Cardiac muscle cell (in vitro differentiated cells and primary cell): ENCODE measurements around the gene PHF21B. TPM values are rescaled to one million over a fixed set of nuclear protein-coding genes. Genes with fewer than 3 reads are reported as not detected.

ENCODE experiments used
- DNase-seq, 2 donors: peaks; one replicate each; pipeline versions ENCODE4 v3.0.0 to v3.0.0-alpha.2; 2010 to 2017; ENCODE audit warnings: low read depth in 1 of 2, low spot score in 1 of 2
- H3K27ac ChIP-seq: fragments of 200-600 bp; sonication (generic); 2 replicates; pipeline ENCODE4 v1.5.1; 2016
- H3K27me3 ChIP-seq: fragments of 200-600 bp; sonication (generic); 2 replicates; pipeline ENCODE4 v1.6.0; 2016; ENCODE audit warnings: control low read depth
- H3K36me3 ChIP-seq: fragments of 200-600 bp; sonication (generic); 2 replicates; pipeline ENCODE4 v1.5.1; 2016; ENCODE audit warnings: control low read depth
- H3K4me1 ChIP-seq: fragments of 200-600 bp; sonication (generic); 2 replicates; pipeline ENCODE4 v1.8.1; 2017; ENCODE audit warnings: low read depth, mild to moderate bottlenecking, mixed run types
- H3K4me3 ChIP-seq: fragments of 200-600 bp; sonication (generic); 2 replicates; pipeline ENCODE4 v1.5.1; 2016; ENCODE audit warnings: mild to moderate bottlenecking
- H3K9me3 ChIP-seq: fragments of 200-600 bp; sonication (generic); 2 replicates; pipeline ENCODE4 v1.5.1; 2017; ENCODE audit warnings: low read depth, mild to moderate bottlenecking, control low read depth
- CTCF ChIP-seq: IDR thresholded peaks from 2 replicates; pipeline ENCODE4 v1.5.1; 2012; ENCODE audit warnings: low read depth, mild to moderate bottlenecking, low read length
- polyA plus RNA-seq: library from polyadenylated mRNA; unstranded; fragments of >200 nt; fragmentation: Nextera tagmentation; extraction: Ambion mirVana; gene quantifications from 2 replicates; pipeline ENCODE4 v1.2.1, GENCODE V29; 2016
- total RNA-seq: library from RNA; depleted of rRNA; stranded (reverse); fragments of >200 nt; gene quantifications from 2 replicates; pipeline ENCODE4 v1.2.3, GENCODE V29; 2016

Gene PHF21B
- total and polyA plus RNA-seq, 2 experiments from 2014 or later = 3.0 to 7.2 TPM

- H3K9me3 ChIP-seq = no peaks in the 10 kb centered on the region
- H3K27ac ChIP-seq = peak overlapping the region; percentile 91
- H3K27me3 ChIP-seq = no peaks in the 10 kb centered on the region
- H3K36me3 ChIP-seq = no peaks in the 10 kb centered on the region
- peaks cover 16% of the 10 kb centered on the region for H3K4me1 ChIP-seq
- no peak for TF ChIP-seq CTCF
- peak; percentile 33 to 94 for DNase-seq
- peak overlapping the region; percentile 66 for H3K4me3 ChIP-seq
Observed at GRCh38 chr22:45007391-45008185, 2.2 kb downstream of the PHF21B start.

- peak in 1 of 2 donors; percentile 89 for DNase-seq
- Histone ChIP-seq H3K27ac (peak overlapping the region; percentile 91), H3K9me3 (no peaks in the 10 kb centered on the region), H3K27me3 (no peaks in the 10 kb centered on the region), H3K4me1 (peaks cover 16% of the 10 kb centered on the region), H3K4me3 (peak overlapping the region; percentile 66), H3K36me3 (no peaks in the 10 kb centered on the region)
- no peak for TF ChIP-seq CTCF
Observed at GRCh38 chr22:45006964-45007390, 2.8 kb downstream of the PHF21B start.

- Histone ChIP-seq H3K4me3 (peak overlapping the region; percentile 66), H3K4me1 (peaks cover 16% of the 10 kb centered on the region), H3K27ac (peak overlapping the region; percentile 91), H3K27me3 (no peaks in the 10 kb centered on the region), H3K9me3 (no peaks in the 10 kb centered on the region), H3K36me3 (no peaks in the 10 kb centered on the region)
- peak; percentile 2 to 59 for DNase-seq
- TF ChIP-seq CTCF = no peak
Observed at GRCh38 chr22:45006111-45006963, 3.5 kb downstream of the PHF21B start.

- TF ChIP-seq CTCF = no peak
- H3K36me3 ChIP-seq = no peaks in the 10 kb centered on the region
Observed at GRCh38 chr22:45001653-45002052, 8.2 kb downstream of the PHF21B start.

GRCh38 chr22:45000330-45000729 lies 9.5 kb downstream of the PHF21B start:
- no peak for DNase-seq
- H3K9me3 ChIP-seq = no peaks in the 10 kb centered on the region
- H3K4me1 ChIP-seq = peaks cover 15% of the 10 kb centered on the region
- TF ChIP-seq CTCF = no peak
- no peak overlapping the region for H3K4me3 ChIP-seq
- no peak overlapping the region for H3K27ac ChIP-seq
- H3K27me3 ChIP-seq = no peaks in the 10 kb centered on the region
- H3K36me3 ChIP-seq = no peaks in the 10 kb centered on the region

More at GRCh38 chr22:45001653-45002052, 8.2 kb downstream of the PHF21B start:
- DNase-seq = no peak
- H3K27me3 ChIP-seq = no peaks in the 10 kb centered on the region
- H3K27ac ChIP-seq = no peak overlapping the region
- no peaks in the 10 kb centered on the region for H3K9me3 ChIP-seq
- peaks cover 16% of the 10 kb centered on the region for H3K4me1 ChIP-seq
- no peak overlapping the region for H3K4me3 ChIP-seq
